ENCODE data around the gene RDH5.

DNA sequence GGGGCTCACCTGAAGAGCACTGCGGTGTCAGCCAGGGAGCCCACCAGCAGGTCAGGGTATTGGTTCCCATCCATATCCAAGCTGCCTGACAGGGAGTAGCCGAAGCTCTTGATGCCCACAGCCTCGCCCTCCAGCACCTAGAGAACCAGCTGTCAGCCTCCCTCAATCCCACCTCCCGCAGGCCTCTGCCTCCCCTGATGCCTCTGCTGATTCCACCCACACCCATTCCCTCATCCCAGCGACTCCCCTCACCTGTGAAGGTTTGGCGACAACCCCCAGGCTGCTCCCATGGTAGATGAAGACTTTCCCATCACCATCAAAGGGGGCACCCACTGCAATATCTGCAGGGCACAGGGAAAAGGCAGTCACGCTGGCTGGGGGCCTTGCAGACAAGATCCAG is 22.5 kb upstream of the RDH5 start:
- no peak for TF ChIP-seq EZH2phosphoT487 (conservative IDR thresholded peaks at IDR 0.05; ENCODE audit: low read length)
- TF ChIP-seq, protein P1, sequence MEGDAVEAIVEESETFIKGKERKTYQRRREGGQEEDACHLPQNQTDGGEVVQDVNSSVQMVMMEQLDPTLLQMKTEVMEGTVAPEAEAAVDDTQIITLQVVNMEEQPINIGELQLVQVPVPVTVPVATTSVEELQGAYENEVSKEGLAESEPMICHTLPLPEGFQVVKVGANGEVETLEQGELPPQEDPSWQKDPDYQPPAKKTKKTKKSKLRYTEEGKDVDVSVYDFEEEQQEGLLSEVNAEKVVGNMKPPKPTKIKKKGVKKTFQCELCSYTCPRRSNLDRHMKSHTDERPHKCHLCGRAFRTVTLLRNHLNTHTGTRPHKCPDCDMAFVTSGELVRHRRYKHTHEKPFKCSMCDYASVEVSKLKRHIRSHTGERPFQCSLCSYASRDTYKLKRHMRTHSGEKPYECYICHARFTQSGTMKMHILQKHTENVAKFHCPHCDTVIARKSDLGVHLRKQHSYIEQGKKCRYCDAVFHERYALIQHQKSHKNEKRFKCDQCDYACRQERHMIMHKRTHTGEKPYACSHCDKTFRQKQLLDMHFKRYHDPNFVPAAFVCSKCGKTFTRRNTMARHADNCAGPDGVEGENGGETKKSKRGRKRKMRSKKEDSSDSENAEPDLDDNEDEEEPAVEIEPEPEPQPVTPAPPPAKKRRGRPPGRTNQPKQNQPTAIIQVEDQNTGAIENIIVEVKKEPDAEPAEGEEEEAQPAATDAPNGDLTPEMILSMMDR (IDR thresholded peaks at IDR 0.05; ENCODE audit: insufficient read depth, low read length, poor library complexity, severe bottlenecking): no peak

All from SU-DHL-6 (cell line).